DMS 273 treated with DMSO at 0.1 percent for 48 hours (cell line): Measurements from ENCODE around the gene RDX.
"Not testable (repeated sequence)": the region's sequence is repeated elsewhere in the genome, so short reads cannot be mapped to it uniquely, and the experiment has no call there.

Experiments
- DNase-seq: peaks from one replicate; lab custom pipeline; 2025; lab: John Stamatoyannopoulos, UW

Gene RDX

GRCh38 chr11:110200241-110200640, 96.2 kb downstream of the RDX start:
- DNase-seq, result no peak

- DNase-seq, result no peak
These were observed 97.0 kb downstream of the RDX start for GRCh38 chr11:110199184-110199981.

- no peak for DNase-seq
These were observed 98.2 kb downstream of the RDX start for GRCh38 chr11:110198031-110198729.

DNA sequence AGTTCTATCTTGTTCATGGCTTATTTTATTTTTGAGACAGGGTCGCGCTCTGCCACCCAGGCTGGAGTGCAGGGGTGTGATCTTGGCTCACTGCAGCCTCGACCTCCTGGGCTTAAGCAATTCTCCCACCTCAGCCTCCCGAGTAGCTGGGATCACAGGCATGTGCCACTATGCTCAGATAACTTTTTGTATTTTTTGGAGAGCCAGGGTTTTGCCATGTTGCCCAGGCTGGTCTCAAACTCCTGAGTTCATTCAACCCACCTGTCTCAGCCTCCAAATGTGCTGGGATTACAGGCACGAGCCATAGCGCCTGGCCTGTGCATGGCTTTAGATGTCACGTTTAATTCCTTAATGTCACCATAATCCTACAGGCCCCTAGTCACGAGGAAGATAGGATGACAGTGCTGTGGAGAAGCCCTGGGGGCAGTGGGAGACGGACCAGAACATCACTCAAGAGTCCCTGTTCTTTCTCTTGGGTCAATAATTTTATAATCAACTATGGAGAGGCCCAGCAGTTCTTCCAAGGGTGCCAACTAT, 99.5 kb downstream of the RDX start:
- no peak for DNase-seq

DNA sequence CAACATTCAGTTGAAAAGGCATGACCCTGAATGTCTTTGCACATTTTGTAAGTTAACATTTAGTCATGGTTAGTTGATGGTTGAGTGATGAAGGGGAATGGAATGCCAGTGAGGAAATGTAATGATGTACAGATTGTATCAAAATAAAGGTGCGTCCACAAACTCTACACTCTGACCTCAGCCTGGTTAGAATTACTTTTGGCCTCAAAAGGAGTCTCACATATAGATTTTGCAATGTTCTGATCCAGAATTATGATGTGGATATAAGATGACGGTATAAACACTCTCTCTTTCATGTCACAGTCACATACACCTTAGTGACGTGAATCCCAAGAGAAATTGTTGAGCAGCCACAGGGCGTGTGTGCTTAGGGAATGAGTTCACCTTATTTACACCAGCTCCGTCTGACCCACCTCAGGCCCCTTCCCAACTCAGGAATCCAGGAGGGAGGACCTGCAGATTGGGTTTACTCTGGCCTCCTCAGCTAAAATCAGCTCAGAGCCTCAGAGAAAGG, 100.1 kb downstream of the RDX start:
- no peak for DNase-seq

GRCh38 chr11:110194211-110194766, 102.1 kb downstream of the RDX start:
- not testable (repeated sequence) for DNase-seq

DNA sequence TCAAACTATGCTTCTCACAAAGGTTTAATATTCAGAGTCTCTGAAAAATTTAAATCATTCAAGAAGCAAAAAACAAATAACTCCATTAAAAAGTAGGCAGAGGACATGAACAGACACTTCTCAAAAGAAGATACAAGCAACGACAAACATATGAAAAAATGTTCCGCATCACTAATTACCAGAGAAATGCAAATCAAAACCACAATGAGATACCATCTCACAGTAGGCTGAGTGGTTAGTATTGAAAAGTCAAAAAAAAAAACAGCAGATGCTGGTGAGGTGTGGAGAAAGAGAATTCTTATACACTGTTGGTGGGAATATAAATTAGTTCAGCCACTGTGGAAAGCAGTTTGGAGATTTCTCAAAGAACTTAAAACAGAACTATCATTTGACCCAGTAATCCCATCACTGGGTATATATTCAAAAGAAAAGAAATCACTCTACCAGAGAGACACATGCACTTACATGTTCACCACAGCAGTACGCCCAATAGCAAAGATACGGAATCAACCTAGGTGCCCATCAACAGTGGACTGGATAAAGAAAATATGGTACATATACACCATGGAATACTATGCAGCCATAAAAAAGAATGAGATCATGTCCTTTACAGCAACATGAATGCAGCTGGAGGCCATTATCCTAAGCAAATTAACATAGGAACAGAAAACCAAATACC, 103.7 kb downstream of the RDX start:
- not testable (repeated sequence) for DNase-seq

DNA sequence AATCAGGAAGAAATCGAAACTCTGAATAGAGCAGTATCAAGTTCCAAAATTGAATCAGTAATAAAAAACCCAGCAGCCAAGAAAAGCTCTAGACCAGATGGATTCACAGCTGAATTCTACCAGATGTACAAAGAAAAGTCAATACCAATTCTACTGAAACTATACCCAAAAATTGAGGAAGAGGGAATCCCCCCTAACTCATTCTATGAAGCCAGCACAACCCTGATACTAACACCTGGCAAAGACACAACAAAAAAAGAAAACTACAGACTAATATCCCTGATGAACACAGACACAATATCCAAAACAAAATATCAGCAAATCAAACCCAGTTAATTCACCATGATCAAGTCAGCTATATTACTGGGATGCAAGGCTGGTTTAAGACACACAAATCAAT, 105.5 kb downstream of the RDX start:
- DNase-seq, result no peak

- no peak for DNase-seq
These were observed 108.7 kb downstream of the RDX start for GRCh38 chr11:110187731-110188130.

DNA sequence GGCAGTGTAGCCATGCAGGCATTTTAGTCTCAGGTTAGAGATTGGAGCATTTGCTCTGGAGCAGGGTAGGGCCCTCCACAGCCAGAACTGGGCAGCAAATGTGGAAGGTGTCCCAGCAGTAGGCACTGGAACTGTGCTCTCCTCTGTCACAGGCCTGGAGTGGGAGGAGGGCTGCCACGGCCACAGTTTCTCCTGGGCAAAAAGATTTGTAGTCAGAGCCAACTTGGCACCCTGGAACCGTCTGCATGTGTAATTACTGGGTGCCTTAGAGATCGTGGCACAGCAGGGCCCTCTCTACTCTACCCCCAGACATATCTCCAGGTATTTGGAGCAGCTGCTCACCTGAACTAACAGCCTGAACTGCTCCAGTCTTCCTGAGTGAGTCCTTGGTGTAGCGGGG, 109.5 kb downstream of the RDX start:
- no peak for DNase-seq

- DNase-seq, result no peak
These were observed 110.0 kb downstream of the RDX start for GRCh38 chr11:110186456-110186855.

- DNase-seq, result no peak
These were observed 110.8 kb downstream of the RDX start for GRCh38 chr11:110185599-110185998.

DNA sequence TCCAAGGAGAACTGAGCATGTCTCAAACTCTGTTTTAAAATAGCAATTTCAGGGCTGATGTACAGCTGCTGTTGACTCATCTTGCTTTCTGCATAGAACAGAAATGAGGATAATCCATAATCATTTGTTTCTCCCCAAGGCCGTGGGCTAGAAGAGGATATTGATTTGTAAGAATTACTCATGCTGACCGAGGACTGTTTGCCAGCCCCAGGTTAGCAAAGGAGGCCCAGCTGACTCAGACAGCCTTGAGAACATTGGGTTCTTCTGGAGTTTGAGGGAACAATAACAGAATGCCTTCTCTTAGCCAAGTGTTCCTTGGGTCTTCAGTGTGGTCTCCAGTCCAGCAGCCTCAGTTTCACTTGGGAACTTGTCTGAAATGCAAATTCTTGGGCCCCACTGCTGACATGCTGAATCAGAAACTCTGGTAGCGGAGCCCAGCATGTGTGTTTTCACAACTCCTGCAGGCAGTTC, 111.3 kb downstream of the RDX start:
- no peak for DNase-seq

DNA sequence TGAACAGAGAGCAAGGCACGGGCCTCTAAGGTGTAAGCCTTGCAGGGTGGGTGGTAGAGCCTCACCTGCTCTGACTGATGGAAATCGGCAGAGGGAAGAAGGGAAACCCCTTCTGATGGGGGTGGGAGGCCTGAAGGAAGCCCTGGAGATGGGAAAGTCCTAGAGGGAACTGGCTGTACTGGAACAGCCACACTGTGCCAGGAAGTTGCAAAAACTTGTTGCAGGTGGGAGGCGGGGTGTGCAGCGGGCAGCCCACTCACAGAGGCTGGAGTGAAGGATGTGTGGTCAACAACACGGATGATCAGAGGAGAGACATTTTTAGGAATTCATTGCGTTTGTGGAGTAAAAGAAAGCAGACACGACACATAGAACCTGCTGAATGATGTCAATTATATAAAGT, 112.0 kb downstream of the RDX start:
- DNase-seq, result no peak

GRCh38 chr11:110182886-110183285, 113.5 kb downstream of the RDX start:
- no peak for DNase-seq

DNA sequence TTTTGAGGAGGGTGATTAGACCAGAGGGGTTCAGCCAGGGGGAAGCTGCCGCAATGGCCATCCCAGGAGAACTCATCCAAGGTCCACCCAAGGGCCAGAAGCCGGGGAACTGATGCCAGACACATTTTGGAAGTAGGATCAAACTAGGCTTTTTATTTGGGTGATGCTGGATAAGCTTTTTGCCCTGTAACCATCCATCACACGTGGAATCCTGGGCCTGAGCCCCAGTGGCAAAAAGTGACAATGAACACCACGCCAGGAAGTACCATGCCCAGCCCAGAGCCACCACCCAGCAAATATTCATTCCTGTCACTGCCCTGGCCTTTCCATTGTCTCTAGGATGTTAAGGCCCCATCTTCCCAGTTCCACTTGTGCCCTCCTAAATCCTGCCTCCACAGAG, 117.3 kb downstream of the RDX start:
- no peak for DNase-seq

DNA sequence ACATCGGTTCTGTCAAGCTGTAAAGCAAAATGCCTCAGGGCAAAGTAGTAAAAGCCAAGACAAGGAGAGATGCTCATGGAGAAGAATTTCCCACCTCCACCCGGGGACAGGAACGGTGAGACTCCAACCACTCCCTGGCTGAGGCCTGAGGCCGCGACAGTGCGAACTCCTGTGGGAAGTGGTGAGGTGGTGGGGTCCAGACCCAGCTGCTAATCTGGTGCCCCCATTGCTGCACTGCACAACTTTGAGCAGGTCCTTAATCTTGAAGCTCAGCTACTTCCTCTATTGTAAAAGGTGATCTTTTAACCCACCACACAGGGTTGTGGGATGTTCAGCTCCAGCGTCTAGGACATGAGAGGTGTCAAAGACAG, 119.3 kb downstream of the RDX start:
- DNase-seq, result no peak

GRCh38 chr11:110176366-110177085, 119.9 kb downstream of the RDX start:
- DNase-seq, result no peak

GRCh38 chr11:110174645-110175310, 121.6 kb downstream of the RDX start:
- DNase-seq, result no peak

DNA sequence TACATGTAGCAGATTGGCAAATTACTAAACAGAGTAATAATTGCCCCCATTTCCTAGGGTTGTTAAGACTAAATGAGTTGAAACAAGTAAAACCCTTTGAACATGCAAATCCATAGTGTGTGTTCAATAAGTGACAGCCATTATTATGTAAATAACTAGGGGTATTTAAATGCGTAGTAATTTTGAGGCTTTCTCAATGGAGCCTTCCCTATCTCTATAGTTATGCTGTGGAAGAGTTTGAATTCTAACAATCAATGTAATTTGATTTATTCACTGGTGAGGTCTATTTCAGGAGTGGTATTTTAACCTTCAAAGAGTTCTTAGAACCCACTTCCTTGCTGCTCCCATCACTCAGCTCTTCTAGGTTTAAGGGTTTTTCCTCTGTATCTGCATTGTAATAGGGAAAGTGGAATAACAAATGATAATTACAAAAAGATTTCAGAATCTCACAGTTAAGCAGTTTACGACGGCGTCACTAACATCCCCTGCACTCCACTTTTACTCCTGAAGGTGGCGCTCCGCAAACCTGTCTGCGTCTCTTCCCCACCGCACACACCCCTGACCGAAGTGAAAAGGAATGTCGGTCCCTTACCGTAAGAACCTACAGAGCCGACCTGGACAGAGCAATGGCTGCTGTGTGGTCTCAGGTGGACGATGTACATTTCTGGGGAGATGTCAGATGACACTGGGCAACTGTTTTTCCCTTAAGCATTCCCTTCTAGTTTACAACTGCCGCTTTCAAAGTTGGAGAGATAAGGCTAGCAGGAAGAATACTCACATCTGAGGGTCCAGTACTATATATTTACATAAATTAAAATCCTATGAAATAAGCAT, 122.4 kb downstream of the RDX start:
- no peak for DNase-seq
